ENCODE data around the gene CHST11. TPM values are rescaled to one million over a fixed set of nuclear protein-coding genes. Genes with fewer than 3 reads are reported as not detected.

Gene CHST11
- total RNA-seq, 2 donors from 2014 or later = 7.8 to 11.9 TPM

DNA sequence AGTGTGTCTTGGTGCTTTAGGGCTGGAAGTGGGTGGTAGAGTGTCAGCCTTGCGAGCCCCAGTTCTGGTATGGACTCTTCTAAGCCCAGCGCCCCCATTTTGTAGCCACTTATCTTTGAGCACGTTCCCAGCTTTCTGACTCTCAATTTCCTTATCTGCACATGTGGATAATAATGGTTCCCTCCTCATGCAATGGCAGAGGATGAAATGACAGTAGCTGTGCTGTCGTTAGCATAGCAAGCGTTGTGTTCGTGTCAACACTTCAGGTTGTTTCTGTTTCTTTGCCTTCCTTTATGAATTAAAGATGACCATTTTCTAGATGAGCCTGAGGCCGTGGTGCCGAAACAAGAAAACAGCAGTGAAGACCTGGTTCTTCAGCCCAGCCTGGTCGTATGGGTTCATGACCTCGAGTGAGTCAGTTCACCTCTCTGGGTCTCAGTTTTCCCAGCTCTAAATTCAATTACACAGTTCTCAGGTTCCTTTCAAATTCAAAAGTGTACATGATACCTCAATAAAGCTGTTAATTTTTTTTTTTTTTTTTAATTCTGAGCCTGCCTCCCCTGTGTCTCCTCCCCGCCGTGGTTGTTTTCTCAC is 268.3 kb downstream of the CHST11 start:
- H3K36me3 ChIP-seq = no peaks in the 10 kb centered on the region
- H3K9me3 ChIP-seq = no peaks in the 10 kb centered on the region
- peaks cover 0 to 18% of the 10 kb centered on the region in 2 donors for H3K4me1 ChIP-seq
- TF ChIP-seq, protein P1, sequence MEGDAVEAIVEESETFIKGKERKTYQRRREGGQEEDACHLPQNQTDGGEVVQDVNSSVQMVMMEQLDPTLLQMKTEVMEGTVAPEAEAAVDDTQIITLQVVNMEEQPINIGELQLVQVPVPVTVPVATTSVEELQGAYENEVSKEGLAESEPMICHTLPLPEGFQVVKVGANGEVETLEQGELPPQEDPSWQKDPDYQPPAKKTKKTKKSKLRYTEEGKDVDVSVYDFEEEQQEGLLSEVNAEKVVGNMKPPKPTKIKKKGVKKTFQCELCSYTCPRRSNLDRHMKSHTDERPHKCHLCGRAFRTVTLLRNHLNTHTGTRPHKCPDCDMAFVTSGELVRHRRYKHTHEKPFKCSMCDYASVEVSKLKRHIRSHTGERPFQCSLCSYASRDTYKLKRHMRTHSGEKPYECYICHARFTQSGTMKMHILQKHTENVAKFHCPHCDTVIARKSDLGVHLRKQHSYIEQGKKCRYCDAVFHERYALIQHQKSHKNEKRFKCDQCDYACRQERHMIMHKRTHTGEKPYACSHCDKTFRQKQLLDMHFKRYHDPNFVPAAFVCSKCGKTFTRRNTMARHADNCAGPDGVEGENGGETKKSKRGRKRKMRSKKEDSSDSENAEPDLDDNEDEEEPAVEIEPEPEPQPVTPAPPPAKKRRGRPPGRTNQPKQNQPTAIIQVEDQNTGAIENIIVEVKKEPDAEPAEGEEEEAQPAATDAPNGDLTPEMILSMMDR (IDR thresholded peaks at IDR 0.05) = no peak
- H3K4me3 ChIP-seq = no peak overlapping the region
- no peak for DNase-seq (ENCODE audit: low spot score)
- H3K27me3 ChIP-seq = no peaks in the 10 kb centered on the region
- H3K27ac ChIP-seq = no peak overlapping the region

DNA sequence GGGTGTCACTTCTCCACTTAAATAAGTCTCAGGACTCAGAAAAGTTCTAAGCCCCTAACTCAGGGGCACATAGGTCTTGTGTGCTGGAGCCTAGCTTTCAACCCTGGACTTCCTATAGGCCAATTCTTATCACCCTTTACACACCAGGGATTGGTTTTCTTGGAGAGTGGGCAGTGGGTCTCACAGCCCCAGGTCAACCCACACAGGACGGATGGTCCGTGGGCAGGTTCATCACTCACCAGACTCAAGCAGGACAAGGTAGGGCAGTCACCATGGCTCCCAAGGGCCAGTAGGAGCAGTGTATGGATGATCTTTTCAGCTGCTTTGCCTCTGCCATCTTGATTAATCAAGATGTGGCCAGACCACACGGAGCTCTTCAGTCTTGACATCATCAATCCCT is 268.9 kb downstream of the CHST11 start:
- TF ChIP-seq, protein P1 (IDR thresholded peaks at IDR 0.05) = no peak
- H3K36me3 ChIP-seq = no peaks in the 10 kb centered on the region
- H3K4me1 ChIP-seq = peaks cover 0 to 18% of the 10 kb centered on the region in 2 donors
- no peak overlapping the region for H3K27ac ChIP-seq
- no peak for DNase-seq (ENCODE audit: low spot score)
- H3K27me3 ChIP-seq = no peaks in the 10 kb centered on the region
- H3K4me3 ChIP-seq = no peak overlapping the region
- H3K9me3 ChIP-seq = no peaks in the 10 kb centered on the region

DNA sequence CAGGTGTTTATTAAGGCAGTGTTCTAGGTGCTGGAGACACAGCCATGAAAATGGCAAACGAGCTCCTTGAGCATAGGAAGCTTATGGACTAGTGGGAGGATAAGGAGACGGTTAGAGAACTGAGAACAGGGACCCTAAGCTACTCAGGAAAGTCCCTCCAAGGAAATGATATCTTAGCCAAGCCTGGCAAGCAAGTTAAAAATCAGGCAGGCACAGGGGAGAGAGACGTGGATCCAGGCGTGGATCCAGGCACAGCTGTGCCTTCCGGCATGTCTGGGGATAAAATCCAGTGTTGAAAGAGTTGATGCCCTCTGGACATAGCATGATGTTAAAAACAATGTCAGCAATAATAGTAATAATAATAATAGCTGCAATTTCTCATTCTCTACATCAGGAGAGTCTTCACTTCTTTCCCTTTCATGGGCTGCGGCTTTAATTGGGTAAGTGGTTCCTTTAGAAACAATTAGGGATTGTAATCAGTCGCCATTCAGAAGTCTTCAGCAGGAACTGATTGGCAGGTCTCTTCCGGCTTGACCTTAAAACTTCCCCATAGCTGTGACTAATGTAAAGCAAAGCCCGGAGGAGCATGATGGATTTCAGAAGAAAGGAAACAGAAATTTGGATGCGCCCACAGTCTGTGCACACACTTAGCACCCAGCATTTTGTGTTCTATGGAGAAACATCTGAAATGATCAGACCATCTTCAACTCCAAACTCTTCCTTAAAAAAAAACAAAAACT is 271.1 kb downstream of the CHST11 start:
- Histone ChIP-seq H3K36me3 (no peaks in the 10 kb centered on the region), H3K9me3 (no peaks in the 10 kb centered on the region), H3K4me3 (no peak overlapping the region), H3K4me1 (peaks cover 0 to 13% of the 10 kb centered on the region in 2 donors), H3K27me3 (no peaks in the 10 kb centered on the region), H3K27ac (no peak overlapping the region)
- TF ChIP-seq, protein P1 (IDR thresholded peaks at IDR 0.05) = no peak
- no peak for DNase-seq (ENCODE audit: low spot score)

DNA sequence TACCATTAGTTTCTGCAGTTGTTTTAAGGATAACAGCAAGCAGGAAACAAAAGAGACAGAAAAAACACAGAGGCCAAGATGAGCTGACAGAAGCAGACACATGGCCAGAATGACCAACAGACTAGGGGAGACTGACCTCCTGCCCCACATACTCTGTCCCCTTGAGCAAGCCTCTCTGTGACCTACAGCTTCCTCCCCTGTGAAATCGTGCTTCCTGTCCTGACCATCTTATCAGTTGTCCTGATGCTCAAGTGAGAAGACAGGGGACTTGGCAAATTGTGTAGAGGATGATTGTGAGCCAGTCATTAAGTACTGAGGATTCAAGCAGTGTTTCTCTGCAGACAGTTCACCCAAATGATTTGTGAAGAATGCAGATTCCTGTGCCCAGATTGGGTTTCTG is 272.3 kb downstream of the CHST11 start:
- no peaks in the 10 kb centered on the region for H3K36me3 ChIP-seq
- no peak overlapping the region for H3K4me3 ChIP-seq
- H3K27ac ChIP-seq = no peak overlapping the region
- DNase-seq (ENCODE audit: low spot score) = no peak
- no peaks in the 10 kb centered on the region for H3K9me3 ChIP-seq
- peaks cover 0 to 11% of the 10 kb centered on the region in 2 donors for H3K4me1 ChIP-seq
- no peaks in the 10 kb centered on the region for H3K27me3 ChIP-seq
- TF ChIP-seq, protein P1 (IDR thresholded peaks at IDR 0.05) = no peak

DNA sequence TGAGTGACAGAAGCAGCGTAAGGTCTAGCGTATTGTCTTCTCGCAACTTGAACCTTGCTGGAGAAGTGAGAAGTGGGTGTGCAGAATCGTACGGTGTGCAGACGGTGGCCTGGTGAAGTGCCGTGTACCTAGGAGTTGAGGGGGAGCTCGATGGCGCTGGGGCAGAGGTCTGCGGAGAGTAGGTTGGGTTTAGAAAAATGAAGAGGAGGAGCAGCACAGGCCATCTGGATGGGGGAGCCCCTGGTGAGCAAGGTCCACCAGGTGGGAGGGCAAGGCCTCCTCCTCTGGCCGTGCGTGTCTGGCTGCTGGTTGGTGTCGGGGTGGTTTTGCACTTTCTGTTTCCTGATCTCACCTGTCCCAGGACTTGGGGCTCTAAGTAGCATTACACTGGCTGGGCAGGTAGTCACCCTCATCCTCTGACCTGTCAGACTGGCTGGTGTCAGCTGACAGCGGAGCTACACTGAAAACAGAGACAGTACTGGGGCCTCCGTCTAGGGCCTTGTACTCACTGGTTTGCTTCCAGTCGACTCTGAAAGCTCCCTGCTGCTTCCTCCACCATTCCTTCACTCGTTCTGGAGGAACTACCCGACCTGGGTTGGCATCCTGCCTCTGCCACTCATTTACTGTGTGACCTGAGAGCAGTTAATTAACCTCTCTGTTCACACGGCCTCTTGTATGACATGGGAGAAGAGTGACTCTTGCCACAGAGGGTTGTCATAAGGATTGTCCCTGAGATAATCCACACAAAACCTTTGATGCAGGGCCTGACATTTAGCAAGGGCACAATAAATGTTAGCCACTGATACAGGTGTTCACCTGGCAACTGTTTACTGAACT is 273.1 kb downstream of the CHST11 start:
- H3K36me3 ChIP-seq = no peaks in the 10 kb centered on the region
- no peak for DNase-seq (ENCODE audit: low spot score)
- H3K27ac ChIP-seq = no peak overlapping the region
- H3K4me1 ChIP-seq = peaks cover 0 to 11% of the 10 kb centered on the region in 2 donors
- no peaks in the 10 kb centered on the region for H3K9me3 ChIP-seq
- H3K4me3 ChIP-seq = no peak overlapping the region
- H3K27me3 ChIP-seq = no peaks in the 10 kb centered on the region
- TF ChIP-seq, protein P1 (IDR thresholded peaks at IDR 0.05) = no peak

Data from right atrium auricular region (tissue), 2 donors.